Mammary epithelial cell (primary cell): ENCODE data around the gene SYNE3.

ENCODE experiments used
- EZH2 ChIP-seq: IDR thresholded peaks from 2 replicates; pipeline ENCODE4 v1.6.1; 2012; ENCODE audit warnings: low read length, inconsistent platforms, borderline replicate concordance
- TF ChIP-seq, protein P1 (sequence below), 2 donors: IDR thresholded peaks in 1 of 2; conservative IDR thresholded peaks in 1 of 2; 2 replicates each; pipeline ENCODE4 v1.5.1; 2011 to 2012; ENCODE audit warnings: inconsistent platforms in 2 of 2, low read length in 2 of 2, mild to moderate bottlenecking in 2 of 2, control low read depth in 1 of 2, low read depth in 1 of 2; ENCODE audit not compliant: insufficient read depth in 1 of 2; ENCODE audit errors: extremely low read depth in 1 of 2

DNA sequence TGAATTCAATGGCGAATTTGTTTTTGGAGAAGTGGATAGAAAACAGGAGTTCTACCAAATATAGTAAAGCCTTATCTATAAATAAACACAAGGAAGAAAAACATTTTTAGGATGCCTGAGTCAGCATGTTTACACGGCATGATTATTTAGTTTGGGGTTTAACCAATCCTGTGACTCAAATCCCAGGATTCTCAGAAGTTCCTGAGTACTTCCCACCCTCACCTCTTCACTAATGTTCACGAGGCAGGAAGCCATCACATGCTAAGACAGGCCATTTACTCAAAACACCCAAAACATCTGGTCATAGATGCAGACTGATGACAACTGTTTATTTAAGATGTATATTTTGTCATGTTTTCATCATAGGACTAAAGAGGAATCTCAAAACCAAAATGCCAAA is 15.0 kb upstream of the SYNE3 start:
- TF ChIP-seq, protein P1, sequence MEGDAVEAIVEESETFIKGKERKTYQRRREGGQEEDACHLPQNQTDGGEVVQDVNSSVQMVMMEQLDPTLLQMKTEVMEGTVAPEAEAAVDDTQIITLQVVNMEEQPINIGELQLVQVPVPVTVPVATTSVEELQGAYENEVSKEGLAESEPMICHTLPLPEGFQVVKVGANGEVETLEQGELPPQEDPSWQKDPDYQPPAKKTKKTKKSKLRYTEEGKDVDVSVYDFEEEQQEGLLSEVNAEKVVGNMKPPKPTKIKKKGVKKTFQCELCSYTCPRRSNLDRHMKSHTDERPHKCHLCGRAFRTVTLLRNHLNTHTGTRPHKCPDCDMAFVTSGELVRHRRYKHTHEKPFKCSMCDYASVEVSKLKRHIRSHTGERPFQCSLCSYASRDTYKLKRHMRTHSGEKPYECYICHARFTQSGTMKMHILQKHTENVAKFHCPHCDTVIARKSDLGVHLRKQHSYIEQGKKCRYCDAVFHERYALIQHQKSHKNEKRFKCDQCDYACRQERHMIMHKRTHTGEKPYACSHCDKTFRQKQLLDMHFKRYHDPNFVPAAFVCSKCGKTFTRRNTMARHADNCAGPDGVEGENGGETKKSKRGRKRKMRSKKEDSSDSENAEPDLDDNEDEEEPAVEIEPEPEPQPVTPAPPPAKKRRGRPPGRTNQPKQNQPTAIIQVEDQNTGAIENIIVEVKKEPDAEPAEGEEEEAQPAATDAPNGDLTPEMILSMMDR (conservative IDR thresholded peaks at IDR 0.05 in 1 of 2, IDR thresholded peaks at IDR 0.05 in 1 of 2; ENCODE audit: extremely low read depth in 1 of 2, insufficient read depth in 1 of 2, low read depth in 1 of 2, low read length in 2 of 2): no peak
- TF ChIP-seq EZH2: no peak
